ENCODE results near the gene NELL1.

NELL1 gene

GRCh38 chr11:21225860-21226259 is 556.5 kb downstream of the NELL1 start:
- no peak for TF ChIP-seq CTCF (IDR thresholded peaks at IDR 0.05)

GRCh38 chr11:21229224-21229623 is 559.8 kb downstream of the NELL1 start:
- no peak for TF ChIP-seq CTCF (IDR thresholded peaks at IDR 0.05)

GRCh38 chr11:21250196-21250595 is 580.8 kb downstream of the NELL1 start:
- no peak for TF ChIP-seq CTCF (IDR thresholded peaks at IDR 0.05)

- no peak for TF ChIP-seq CTCF (IDR thresholded peaks at IDR 0.05)
Observed at GRCh38 chr11:21254055-21254454, 584.7 kb downstream of the NELL1 start.

- no peak for TF ChIP-seq CTCF (IDR thresholded peaks at IDR 0.05)
Observed at GRCh38 chr11:21254790-21255189, 585.4 kb downstream of the NELL1 start.

- no peak for TF ChIP-seq CTCF (IDR thresholded peaks at IDR 0.05)
Observed at GRCh38 chr11:21257461-21257860, 588.1 kb downstream of the NELL1 start.

- TF ChIP-seq CTCF (IDR thresholded peaks at IDR 0.05), result no peak
Observed at GRCh38 chr11:21258414-21258813, 589.0 kb downstream of the NELL1 start.

GRCh38 chr11:21260101-21260500 is 590.7 kb downstream of the NELL1 start:
- no peak for TF ChIP-seq CTCF (IDR thresholded peaks at IDR 0.05)

Measured in LNCAP (cell line).